Prostate gland (tissue), 2 donors: ENCODE results near the gene TDRD9. TPM values are rescaled to one million over a fixed set of nuclear protein-coding genes. Genes with fewer than 3 reads are reported as not detected.

Experiments
- DNase-seq: peaks from one replicate; pipeline ENCODE4 v3.0.0-alpha.2; 2019; ENCODE audit warnings: low spot score
- H3K27ac ChIP-seq, 2 donors: fragments of 200-600 bp; sonication (generic); 2 replicates each; pipeline ENCODE4 v1.5.1; 2017 to 2019
- H3K27me3 ChIP-seq: fragments of 200-600 bp; sonication (generic); replicated peaks from 2 replicates; pipeline ENCODE4 v1.5.1; 2019; ENCODE audit not compliant: insufficient read depth
- H3K36me3 ChIP-seq, 2 donors: fragments of 200-600 bp; sonication (generic); 1 replicate in 1 of 2; 2 replicates in 1 of 2; pipeline versions ENCODE4 v1.5.1 to v1.8.1; 2017 to 2019
- H3K4me1 ChIP-seq: fragments of 200-600 bp; sonication (generic); replicated peaks from 2 replicates; pipeline ENCODE4 v1.5.1; 2019
- H3K4me3 ChIP-seq, 2 donors: fragments of 200-600 bp; sonication (generic); 2 replicates each; pipeline ENCODE4 v1.5.1; 2017 to 2019
- H3K9me3 ChIP-seq: fragments of 200-600 bp; sonication (generic); 2 replicates; pipeline ENCODE4 v1.5.1; 2017
- POLR2A ChIP-seq: fragments of 450-650 bp; IDR thresholded peaks from one replicate; pipeline ENCODE4 v1.6.1; 2016; ENCODE audit warnings: antibody characterized with exemption, mild to moderate bottlenecking
- POLR2AphosphoS5 ChIP-seq: sonication (generic); formaldehyde crosslinking; IDR thresholded peaks from one replicate; pipeline ENCODE4 v1.6.1; 2017; ENCODE audit warnings: antibody characterized with exemption
- WGBS: methylation state at CpG from one replicate; pipeline ENCODE4 v1.1.5; 2018; 5-methylcytosine and 5-hydroxymethylcytosine counted together
- intact Hi-C: fragments of 100-400 bp; cut with DNase I; formaldehyde crosslinking; loops from one replicate; pipeline ENCODE4 v1.14.2; 2022
- total RNA-seq, 2 donors: library from RNA; depleted of rRNA; stranded (reverse); fragments of >200 nt; gene quantifications; one replicate each; pipeline ENCODE4 v1.1.0, GENCODE V29; 2016
- TF ChIP-seq, protein P1 (sequence below), 4 experiments: fragments of 200-600 bp in 2 of 4; fragments of 450-650 bp in 2 of 4; sonication (generic) in 2 of 4; IDR thresholded peaks; 1 replicate in 3 of 4; 2 replicates in 1 of 4; pipeline ENCODE4 v1.5.1; 2016 to 2019; ENCODE audit warnings: antibody characterized with exemption in 4 of 4, mild to moderate bottlenecking in 2 of 4, moderate library complexity in 2 of 4

The TDRD9 gene
- total RNA-seq, 2 donors from 2014 or later, result 0.64 to 18.2 TPM

DNA sequence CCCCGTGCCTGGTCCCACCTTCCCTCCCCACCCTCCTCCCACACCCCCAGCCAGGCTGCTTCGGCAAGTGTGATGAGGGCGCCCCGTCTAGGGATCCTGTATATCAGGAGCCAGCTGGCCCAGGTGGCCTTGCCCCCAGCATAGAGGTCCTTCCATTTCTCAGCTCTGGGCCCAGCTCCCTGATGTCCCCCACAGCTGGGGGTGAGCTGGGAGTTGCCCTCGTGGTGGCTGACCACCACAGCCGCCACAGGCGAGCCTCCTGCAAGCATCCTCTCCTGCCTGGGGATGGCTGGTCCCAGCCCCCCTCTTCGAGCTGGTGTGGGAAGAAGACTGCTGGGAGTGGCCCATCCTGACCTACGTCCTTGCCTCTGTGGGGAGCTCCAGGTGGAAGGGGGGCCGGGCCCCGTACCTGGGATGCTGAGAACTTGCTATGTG lies 164.7 kb downstream of the TDRD9 start:
- no peaks in the 10 kb centered on the region for H3K36me3 ChIP-seq
- no peaks in the 10 kb centered on the region for H3K4me1 ChIP-seq
- H3K4me3 ChIP-seq, result no peak overlapping the region
- intact Hi-C loops, result no loop called here
- no peak overlapping the region for H3K27ac ChIP-seq
- WGBS, result 71% methylated on average over 11 of the region's 11 CpGs
- TF ChIP-seq POLR2AphosphoS5 (no peak), POLR2A (no peak)
- TF ChIP-seq, protein P1, sequence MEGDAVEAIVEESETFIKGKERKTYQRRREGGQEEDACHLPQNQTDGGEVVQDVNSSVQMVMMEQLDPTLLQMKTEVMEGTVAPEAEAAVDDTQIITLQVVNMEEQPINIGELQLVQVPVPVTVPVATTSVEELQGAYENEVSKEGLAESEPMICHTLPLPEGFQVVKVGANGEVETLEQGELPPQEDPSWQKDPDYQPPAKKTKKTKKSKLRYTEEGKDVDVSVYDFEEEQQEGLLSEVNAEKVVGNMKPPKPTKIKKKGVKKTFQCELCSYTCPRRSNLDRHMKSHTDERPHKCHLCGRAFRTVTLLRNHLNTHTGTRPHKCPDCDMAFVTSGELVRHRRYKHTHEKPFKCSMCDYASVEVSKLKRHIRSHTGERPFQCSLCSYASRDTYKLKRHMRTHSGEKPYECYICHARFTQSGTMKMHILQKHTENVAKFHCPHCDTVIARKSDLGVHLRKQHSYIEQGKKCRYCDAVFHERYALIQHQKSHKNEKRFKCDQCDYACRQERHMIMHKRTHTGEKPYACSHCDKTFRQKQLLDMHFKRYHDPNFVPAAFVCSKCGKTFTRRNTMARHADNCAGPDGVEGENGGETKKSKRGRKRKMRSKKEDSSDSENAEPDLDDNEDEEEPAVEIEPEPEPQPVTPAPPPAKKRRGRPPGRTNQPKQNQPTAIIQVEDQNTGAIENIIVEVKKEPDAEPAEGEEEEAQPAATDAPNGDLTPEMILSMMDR (IDR thresholded peaks at IDR 0.05), result no peak
- DNase-seq, result no peak
- peaks cover 5% of the 10 kb centered on the region for H3K27me3 ChIP-seq
- no peaks in the 10 kb centered on the region for H3K9me3 ChIP-seq

DNA sequence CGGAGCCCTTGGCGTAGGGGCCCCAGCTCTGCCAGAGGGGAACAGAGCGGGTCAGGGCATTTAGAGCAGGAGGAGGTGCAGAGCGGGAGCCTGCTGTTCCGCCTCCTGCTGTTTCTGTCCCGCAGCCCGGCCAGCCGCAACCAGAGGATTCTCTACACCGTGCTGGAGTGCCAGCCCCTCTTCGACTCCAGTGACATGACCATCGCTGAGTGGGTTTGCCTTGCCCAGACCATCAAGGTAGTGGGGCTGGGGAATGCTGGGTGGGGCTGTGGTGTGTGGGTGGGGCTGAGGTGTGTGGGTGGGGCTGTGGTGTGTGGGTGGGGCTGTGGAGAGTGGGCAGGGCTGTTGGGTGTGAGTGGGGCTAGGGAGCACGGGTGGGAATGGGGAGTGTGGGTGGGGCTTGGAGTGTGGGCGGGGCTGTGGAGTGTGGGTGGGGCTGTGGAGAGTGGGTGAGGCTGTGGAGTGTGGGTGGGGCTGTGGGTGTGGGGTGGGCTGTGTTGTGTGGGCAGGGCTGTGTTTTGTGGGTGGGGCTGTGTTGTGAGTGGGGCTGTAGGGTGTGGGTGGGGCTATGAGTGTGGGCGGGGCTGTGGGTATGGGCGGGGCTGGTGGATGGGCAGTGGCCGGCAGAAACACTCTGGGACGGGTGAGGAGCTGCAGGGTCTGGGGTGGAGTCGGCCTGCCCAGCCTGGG lies 165.3 kb downstream of the TDRD9 start:
- no peak for DNase-seq
- Histone ChIP-seq H3K36me3 (no peaks in the 10 kb centered on the region), H3K4me1 (no peaks in the 10 kb centered on the region), H3K27me3 (peaks cover 5% of the 10 kb centered on the region), H3K4me3 (no peak overlapping the region), H3K9me3 (no peaks in the 10 kb centered on the region), H3K27ac (no peak overlapping the region)
- TF ChIP-seq, protein P1 (IDR thresholded peaks at IDR 0.05), result no peak
- TF ChIP-seq POLR2A (no peak), POLR2AphosphoS5 (no peak)
- intact Hi-C loops, result no loop called here
- WGBS, result 63% methylated on average over 13 of the region's 18 CpGs

DNA sequence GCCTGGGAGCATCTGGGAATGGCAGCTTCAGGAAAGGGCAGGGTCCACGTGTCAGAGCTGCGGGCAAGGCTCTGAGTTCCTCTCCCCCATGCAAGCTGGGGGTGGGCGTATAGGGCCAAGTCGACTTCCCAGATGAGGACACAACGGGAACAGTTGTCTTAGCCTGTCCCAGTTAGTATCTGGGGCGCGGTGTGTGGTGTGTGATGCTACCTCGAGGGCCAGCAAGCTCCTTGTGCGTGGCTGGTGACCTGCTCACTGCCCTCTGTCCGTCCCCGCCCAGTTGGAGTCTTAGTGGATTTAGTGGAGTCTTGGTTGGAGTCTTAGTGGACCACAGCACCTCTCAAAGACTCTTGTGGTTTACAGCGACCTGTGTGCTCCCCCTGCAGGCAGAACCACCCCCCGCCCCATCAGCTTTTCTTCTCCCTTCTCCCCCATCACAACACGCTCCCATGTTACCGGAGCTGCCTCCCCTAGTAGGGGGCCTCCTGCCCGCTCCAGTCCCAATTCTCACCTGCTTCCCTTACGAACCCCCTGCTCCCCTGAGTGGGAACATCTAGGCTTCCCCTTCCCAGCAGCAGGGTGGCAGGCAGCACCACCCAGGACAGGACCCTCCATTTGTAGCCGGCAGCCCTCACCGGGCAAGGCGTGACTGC lies 165.9 kb downstream of the TDRD9 start:
- H3K27me3 ChIP-seq, result peaks cover 5% of the 10 kb centered on the region
- no peaks in the 10 kb centered on the region for H3K4me1 ChIP-seq
- no peaks in the 10 kb centered on the region for H3K36me3 ChIP-seq
- H3K4me3 ChIP-seq, result no peak overlapping the region
- no peaks in the 10 kb centered on the region for H3K9me3 ChIP-seq
- TF ChIP-seq, protein P1 (IDR thresholded peaks at IDR 0.05), result no peak
- no peak for TF ChIP-seq POLR2AphosphoS5
- TF ChIP-seq POLR2A, result no peak
- no peak overlapping the region for H3K27ac ChIP-seq
- 65% methylated on average over 20 of the region's 20 CpGs for WGBS
- DNase-seq, result no peak
- intact Hi-C loops, result no loop called here

DNA sequence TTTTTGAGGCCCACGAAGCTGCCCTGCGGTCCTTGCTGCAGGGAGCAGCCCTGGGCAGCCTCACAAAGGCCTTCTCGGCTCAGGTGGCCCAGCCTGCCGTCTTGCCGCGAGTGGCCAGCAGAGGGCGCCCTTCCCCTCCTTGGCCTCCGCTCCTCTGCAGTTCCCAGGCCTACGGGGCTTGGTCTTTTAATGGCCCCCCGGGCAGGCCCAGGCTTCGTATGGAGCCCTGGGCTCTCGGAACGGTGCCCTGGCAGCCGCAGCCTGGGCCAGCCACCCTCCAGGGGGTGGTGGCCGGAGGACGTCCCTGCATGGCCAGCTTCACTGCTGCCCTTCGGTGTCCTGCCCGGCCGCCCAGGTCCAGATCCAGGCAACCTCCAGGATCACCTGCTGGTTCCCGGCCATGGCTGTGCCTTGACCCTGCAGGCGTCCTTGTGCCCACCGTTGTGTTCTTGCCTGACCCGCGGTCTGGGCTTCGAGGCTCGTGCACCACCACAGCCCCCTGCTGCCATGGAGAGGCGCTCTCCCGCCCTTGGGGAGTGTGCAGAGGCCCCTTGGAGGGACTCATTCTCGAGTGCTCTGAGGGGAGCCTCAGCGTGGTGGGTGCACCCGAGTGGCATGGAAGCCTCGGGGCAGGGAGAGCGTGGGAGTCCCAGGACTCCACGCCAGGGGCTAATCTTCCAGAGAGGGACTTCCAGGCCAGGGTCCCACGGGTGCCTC lies 166.6 kb downstream of the TDRD9 start:
- no peak overlapping the region for H3K4me3 ChIP-seq
- peaks cover 5% of the 10 kb centered on the region for H3K27me3 ChIP-seq
- no peaks in the 10 kb centered on the region for H3K4me1 ChIP-seq
- WGBS, result 59% methylated on average over 27 of the region's 35 CpGs
- no peak for TF ChIP-seq POLR2A
- TF ChIP-seq, protein P1 (IDR thresholded peaks at IDR 0.05), result peak; percentile 87 to 90 (median 87)
- intact Hi-C loops, result no loop called here
- H3K27ac ChIP-seq, result no peak overlapping the region
- no peaks in the 10 kb centered on the region for H3K36me3 ChIP-seq
- no peaks in the 10 kb centered on the region for H3K9me3 ChIP-seq
- peak; percentile 57 for DNase-seq
